Effector CD4-positive, alpha-beta T cell (primary cell): ENCODE measurements around the gene ISLR2. TPM values are rescaled to one million over a fixed set of nuclear protein-coding genes. Genes with fewer than 3 reads are reported as not detected.
"Not testable (repeated sequence)": the region's sequence is repeated elsewhere in the genome, so short reads cannot be mapped to it uniquely, and the experiment has no call there.

ENCODE experiments used
- DNase-seq: peaks from one replicate; pipeline ENCODE4 v3.0.0-alpha.2; 2020
- total RNA-seq: gene quantifications from one replicate; lab custom pipeline; 2026; lab: John Stamatoyannopoulos, UW

The ISLR2 gene, protein sequence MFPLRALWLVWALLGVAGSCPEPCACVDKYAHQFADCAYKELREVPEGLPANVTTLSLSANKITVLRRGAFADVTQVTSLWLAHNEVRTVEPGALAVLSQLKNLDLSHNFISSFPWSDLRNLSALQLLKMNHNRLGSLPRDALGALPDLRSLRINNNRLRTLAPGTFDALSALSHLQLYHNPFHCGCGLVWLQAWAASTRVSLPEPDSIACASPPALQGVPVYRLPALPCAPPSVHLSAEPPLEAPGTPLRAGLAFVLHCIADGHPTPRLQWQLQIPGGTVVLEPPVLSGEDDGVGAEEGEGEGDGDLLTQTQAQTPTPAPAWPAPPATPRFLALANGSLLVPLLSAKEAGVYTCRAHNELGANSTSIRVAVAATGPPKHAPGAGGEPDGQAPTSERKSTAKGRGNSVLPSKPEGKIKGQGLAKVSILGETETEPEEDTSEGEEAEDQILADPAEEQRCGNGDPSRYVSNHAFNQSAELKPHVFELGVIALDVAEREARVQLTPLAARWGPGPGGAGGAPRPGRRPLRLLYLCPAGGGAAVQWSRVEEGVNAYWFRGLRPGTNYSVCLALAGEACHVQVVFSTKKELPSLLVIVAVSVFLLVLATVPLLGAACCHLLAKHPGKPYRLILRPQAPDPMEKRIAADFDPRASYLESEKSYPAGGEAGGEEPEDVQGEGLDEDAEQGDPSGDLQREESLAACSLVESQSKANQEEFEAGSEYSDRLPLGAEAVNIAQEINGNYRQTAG
- total RNA-seq = not detected

DNA sequence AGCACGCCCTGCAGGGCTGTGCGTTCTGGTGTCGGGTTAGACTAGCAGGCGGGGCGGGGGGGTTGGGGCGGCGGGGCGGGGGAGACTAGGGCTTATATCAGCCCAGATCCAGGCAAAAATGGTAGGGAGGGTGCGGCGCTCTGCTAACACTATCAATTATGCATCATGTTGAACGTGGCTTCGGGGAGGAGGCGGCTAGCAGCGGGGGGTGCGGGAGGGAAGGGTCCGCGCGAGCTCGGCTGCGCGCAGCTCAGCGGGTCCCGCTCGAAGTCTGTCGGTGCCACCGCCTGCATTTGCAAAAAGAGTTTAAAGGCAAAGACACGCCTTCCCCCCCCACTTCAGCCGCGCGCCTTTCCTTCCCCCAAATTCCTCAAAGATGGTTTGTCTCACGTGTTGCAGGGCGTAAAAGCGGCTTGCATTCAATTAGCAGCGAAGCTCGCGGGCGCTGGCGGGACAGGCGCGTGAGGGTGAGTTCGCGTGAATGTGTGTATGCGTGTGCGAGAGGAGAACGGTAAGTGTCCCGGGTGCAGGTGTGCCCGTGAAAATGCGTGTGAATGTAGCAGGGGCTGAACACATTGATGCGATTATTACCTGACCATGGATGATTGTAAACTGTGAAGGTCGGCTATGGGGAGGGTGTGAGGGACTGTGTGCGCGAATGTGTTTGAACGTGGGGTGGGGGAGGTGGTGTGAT lies at the start of gene ISLR2:
Gene ISLR2, plus strand, starts transcription at position 432 of the 694 bp plus-strand sequence. CDS start 2,169 bp downstream, outside the sequence.
- DNase-seq = no peak

DNA sequence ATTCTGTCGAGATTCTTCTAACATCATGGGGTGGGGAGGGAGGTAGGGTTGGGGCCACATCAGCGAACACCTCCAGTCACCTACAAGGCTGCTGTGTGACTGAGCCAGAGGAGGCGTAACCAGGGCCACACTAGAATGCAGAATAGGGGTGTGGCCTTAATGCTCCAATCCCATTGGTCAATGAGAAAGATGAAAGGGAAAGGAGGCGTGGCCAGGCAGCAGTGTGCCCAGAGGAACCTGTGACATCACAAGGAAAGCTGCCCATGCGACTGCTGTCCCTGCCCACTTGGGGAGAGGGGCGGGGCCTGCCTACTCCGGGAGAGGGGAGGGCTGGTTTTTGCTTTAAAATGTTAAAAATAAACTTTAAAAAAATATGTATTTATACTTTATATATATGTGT lies 47.9 kb upstream of the ISLR2 start, which contains the start of gene GOLGA6A:
Gene GOLGA6A, minus strand, starts transcription at position 101 of the 400 bp plus-strand sequence. Its CDS starts 41 bp downstream, at position 60.
- DNase-seq = not testable (repeated sequence)

DNA sequence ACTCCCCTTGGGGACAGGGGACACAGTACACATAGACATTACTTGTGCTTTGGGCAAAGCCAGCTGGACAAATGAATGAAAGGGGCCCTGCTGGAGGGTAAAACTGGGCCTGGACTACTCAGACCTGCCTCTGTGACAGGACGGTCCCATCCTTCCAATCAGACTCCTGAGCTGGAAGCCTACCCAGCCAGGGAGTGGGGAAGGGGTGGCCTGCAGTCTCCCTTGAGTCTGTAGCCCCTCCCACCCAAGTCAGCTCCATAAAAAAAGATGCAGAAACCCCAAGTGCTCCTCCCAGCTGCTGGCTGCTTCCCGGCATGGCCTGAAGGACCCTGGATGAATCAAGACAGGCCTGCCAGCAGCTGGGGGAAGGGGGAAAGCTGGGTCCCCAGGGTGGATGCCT lies 35.8 kb upstream of the ISLR2 start:
- DNase-seq = not testable (repeated sequence)

DNA sequence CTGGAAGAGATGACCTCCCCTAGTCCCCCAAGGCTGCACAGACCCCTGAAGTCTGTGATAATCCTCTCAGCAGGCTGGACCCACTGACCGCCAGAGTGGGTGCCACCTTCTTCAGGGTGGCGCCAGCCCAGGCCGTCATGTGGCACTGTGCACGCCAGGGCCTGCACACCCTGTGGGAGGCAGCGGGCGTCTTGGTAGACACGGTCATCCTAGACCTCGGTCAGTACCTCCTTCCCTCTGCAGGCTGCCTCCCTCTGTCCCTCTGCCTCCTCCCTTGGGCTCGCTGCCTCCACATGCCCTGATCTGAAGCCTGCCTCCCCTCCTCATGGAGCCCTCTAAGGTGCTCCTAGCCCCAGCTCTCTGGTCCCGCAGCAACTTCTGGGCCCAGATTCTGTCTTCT lies 34.8 kb upstream of the ISLR2 start:
- DNase-seq = not testable (repeated sequence)

DNA sequence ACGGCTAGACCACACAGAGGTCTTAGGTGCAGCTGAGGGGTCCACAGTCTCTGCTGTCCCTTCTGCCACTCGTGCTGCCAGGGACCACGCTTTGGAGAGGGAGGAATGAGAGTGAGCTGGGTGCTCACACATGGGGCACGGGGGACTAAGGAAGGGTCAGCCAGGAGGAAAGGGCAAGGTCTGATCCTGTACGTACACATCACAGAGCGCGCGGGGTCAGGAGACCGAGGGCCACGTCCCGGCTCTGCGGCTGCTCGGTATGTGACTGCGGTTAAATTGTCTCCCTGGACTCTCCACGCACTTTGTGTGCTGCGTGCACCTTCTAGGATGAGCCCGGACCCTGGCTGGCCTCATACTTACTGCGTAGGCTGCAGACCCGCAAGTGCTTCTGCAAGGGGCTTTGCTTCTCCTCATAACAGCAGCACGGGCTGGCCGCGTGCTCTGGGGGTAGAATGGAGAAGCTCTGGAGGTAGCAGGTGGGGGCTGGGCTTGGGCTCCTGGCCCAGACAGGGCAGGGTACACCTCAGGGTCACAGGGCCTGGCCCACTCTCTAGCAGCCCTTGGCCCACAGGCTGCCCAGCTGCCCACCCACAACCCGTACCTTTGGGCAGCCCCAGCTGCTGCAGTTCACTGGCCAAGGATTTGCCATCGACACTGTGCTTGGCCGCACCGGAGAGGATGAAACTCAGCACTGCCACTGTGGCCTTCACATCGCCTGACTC lies 33.5 kb upstream of the ISLR2 start:
- DNase-seq = not testable (repeated sequence)

DNA sequence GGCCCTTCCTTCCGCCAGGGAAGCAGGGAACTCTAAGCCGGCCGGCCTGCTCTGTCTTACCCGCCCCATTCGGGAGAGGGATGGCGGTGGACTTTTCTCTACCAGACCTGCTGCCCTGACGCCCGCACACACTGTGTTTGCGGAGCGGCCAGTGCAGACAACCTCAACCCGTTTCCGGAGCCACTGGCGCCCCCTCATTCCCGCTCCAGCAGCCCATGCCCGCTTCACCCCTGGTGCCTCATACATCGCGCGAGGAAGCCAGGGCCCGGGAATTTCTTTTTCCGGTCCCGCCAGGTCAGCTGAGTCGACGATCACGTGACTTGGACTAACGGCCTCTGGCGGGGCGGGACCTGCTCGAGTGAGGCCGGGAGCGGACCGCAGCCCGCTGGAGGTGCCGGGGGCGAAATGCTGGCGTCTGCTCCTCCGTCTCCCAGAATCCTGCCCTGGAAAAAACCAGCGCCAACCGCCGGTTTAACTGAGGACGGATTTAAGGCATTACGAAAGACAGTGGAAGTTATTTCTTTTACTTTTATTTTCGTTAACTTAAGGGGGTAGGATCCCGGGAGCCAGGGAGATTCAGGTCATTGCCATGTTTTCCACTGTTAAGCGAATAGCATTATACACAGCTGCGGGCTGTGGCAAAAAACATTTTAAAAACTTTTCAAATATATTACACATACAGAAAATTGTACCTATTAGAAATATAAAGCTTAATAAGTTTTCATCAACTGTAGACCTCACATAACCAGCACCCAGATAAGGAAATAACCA lies 30.2 kb upstream of the ISLR2 start:
- DNase-seq = peak; percentile 9

DNA sequence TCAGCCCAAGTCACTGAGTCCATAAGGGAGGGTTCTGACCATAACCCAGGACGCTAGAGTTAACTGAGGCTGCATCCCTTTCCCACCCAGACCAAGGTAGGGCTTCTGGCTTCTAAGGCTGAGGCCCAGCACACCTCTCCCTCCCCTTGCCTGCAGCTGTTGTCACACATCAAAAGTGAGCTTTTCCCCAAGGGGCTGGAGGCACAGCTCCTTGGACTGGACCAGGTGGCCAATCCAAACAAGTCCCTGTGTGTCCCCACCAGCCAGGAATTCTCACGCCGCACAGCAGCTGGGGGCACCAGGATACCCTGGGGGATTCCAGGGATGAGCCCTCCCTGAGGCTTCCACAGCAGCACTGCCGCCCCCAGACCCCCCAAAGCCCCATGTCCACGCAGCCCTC lies 22.3 kb upstream of the ISLR2 start:
- DNase-seq = no peak

DNA sequence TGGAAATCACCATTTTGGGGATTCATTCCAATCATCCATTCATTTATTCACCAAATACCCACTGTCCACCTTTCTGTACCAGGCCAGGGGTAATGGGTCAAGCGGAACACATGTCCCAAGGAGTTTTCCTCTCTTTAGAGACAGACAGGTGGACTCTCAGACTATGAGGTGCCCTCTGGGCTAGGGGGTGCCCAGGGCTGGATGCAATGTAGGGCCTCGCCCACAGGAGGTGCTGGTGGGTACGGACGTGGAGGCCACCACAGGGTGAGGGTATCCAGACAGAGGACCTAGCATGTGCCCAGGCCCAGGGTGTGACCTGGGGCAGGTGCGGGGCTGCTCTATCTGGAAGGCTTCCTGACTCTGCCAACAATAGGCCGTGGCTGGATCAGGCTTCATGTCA lies 21.8 kb upstream of the ISLR2 start:
- not testable (repeated sequence) for DNase-seq

DNA sequence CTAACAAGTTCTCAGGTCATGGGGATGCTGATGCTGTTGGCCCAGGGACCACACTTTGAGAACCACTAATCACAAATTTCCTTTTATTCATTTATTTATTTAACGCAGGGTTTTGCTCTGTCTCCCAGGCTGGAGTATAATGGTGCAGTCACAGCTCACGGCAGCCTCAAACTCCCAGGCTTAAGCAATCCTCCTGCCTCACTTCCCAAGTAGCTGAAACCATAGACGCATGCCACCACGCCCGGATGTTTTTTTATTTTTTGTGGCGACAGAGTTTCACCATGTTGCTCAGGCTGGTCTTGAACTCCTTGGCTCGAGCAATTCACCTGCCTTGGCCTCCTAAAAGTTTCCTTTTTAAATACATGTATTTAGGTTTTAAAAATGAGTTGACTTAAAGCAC lies 20.7 kb upstream of the ISLR2 start:
- DNase-seq = no peak

DNA sequence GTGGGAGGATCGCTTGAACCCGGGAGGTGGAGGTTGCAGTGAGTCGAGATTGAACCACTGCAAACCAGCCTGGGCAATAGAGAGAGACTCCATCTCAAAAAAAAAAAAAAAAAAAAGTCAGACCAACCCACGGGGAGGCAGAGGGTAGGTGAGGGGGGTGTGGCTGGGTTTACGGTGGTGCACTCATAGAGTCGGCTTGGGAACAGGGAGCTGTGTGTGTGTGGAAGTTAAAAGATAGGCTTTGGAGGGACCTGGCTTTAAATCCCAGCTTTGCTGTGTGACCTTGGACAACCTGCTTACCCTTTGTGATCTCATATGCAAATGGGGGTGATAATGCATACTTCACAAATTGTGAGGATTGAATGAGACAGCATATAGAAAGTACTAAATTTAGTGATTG lies 10.0 kb upstream of the ISLR2 start:
- no peak for DNase-seq

DNA sequence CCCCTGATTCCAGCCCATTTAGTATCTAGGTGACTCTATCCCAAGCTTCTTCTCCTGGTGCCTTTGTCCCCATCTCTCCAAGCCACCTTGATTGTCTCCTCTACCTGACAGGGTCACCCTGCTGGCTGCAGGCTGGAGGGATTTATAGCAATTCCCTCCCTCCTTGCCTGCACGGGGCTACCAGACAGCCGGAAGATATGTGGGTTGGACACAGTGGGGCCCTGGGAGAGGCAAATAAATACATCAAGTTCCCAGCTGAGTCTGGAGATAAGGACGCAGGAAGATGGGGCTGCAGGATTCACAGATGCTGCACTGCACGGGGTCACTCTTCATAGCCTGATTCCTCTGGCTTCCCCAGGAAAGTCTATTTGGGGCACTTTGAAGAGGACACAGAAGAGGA lies 9.3 kb upstream of the ISLR2 start:
- DNase-seq = no peak

DNA sequence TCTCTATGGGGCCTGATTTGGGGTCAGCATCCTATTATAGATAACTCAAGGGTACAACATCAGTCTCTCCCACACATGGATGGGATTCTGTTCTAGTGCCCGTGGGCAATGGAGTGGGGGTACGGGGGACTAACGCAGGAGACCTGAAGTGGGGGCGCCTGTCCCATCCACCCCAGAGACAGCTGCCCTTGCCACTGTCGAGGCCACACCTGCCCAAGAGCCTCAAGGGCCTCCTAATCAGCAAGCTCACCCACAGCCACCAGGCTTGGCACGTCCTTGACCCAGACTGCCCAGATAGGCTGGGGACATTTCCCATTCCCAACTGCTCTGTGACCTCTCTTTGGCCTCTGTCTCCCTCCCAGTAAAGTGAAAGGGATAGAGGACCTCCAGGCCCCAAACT lies 8.5 kb upstream of the ISLR2 start:
- no peak for DNase-seq

DNA sequence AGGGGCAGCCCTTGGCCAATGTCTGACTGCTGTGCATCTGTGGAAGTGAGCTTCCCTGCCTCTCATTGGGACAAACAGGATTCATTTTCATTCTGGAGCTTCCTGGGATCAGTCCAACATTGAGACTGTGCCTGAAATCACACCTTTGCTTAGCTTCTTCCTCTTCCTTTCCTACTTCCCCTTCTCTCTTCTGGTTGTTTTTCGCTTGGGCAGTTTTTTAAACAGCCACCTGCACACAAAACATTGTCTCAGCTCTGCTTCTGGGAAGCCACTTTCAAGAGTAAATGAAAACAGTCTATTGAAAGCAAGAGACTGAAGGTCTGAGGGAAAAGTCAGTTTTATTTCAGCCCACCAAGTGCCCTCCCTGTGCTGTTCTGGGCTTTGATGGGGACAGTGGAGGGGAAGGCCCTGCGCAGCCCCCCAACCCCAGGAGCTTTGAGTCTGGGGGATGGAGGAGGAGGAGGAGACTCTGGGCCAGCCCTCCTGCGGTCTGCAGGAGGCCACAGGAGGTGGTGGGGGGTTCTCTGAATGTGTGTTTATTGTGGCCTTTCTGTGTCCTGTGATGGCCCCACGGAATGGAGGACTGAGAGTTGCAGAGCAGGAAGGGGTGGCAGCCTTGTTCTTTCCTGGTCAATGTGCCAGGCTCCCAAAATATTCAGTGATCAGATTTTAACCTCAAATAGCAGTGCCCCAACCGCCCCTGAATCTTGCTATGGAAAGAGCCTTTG lies 7.8 kb upstream of the ISLR2 start:
- DNase-seq = no peak

DNA sequence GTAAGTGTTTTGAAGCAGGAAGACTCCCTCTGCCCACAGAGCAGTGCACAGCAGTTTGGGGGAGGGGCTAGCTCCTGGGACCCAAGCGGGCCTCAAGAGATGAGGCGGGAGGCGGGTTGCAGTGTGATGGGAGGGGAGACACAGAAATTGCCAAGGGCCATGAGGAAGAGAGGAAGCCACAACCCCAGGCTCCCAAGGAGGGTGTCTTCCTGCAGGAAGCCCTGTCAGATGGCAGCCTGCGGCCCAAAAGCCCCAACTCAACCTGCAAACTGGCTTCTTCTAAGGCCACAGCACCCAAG lies 7.3 kb upstream of the ISLR2 start:
- no peak for DNase-seq

DNA sequence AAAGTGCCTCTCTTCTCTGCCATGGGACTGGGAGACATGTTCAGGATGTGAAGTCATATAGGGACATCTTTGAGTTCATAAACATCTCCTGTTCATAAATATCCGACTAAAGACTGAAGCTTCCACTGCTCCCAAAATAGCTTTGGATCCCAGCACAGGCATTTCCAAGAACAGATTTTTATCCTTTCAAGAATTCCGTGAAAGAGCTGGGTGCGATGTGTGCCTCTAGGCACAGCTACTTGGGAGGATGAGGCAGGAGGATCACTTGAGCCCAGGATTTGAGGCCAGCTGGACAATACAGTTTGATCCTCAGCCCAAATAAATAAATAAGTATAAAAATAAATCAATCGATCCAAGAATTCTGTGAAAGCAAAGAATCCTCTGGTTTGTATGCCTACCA lies 6.7 kb upstream of the ISLR2 start:
- no peak for DNase-seq

DNA sequence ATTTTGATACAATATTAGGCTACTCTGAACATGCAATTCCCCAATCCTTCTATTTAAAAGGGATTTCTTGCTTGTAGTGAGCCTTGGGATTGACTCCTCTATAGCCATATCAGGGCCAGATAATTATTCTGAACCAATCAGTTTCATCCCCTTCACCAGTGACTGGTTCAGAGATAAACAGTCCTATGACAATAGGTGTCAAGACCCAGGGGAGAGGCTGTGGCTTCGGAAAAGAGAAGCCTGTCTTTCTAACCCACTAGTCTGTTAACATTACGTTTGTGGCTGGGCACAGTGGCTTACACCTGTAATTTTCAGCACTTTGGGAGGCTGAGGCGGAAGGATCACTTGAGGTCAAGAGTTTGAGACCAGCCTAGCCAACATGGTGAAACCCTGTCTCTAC lies 6.2 kb upstream of the ISLR2 start:
- no peak for DNase-seq

DNA sequence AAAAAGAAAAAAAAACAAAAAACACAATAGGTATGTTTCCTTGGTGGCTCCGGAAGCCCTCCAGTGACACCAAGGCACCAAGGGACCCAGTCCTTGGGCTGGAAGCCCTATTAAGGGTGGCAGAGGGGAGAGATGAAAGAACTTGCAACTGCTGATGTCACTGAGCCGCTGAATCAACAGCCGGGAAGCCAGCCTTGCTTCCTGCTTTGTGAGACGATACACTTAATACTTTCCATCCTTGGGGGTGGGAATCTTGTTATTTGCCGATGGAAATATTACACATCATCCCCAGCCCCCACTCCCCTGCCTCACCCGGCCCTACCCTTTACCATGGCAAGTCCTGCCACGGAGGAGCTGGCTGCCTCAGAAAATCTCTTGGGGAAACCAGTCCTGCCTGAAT lies 5.6 kb upstream of the ISLR2 start:
- DNase-seq = no peak

DNA sequence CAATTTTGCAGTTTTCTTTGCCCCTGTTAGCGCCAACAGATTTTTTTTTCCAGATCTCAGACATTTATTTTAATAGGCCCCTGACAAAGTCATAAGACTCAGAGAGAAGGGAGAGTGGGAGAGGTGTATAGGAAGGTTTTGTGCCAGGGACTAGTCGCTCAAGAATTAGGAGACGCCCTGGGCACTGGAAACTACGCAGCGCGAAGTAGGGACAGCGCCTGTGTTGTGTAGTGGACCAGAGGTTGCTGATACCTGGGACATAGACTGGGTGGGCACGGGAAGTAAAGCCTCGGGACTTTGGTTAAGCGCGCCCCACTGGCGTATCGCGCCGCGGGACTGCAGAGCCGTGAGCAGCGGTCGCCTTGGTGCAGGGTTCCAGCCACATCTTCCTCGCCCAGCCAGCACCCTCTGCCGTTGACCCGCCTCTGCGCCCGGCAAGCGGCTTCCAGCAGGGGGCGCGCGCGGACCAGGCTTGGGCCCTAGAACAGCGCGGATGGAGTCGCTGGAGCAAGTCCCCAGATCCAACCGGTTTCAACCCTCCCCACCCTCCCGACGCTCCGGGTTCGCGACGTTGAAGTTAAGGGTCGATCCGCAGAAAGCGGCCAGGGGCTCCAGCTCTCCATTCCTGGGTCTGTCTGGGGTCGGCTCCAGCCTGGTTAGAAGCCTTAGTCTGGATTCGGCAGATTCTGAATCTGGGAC lies 3.0 kb upstream of the ISLR2 start:
- DNase-seq = peak; percentile 75

DNA sequence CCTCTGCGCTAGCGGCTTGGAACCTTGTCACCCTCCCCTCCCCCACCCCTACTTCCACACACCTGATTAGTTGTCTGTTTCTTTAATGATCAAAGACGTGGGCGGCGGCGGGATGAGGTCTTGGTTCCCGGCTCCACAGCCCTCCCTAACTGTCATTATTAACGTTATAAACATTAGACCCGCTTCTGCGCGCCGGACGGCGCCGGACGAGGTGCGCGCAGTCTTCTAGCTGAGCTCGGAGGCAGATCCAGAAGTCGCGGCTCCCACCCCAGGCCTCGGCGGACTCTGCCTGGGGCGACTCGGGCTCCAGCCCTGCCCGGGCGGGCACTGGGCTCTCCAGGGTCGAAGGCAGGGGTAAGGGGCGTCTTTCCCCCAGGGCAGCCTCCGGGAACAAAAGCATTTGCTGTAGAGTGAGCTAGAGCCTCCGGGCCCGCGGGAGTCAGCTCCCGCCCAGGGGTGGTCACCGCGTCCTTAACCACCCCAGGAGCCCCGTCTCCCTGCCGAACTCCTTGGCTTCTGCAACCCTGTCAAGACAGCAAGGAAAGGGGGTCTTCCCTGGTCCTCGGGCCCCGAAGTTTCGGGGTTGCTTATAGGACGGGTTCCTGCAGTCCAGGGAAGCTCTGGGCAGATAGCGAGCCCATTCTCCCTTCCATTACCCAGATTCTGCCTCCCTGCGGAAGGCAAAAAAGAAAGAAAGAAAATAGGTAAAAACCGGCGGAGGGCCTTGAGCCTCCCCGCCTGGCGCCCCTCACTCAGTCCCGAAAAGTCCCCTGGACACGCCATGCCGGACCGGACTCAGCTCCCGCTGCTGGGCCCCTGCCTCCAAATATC lies 2.2 kb upstream of the ISLR2 start:
- no peak for DNase-seq
